ENCODE measurements around the gene APPL2.

- TF ChIP-seq CTCF (IDR thresholded peaks at IDR 0.05) (no peak), POLR2A (IDR thresholded peaks at IDR 0.05) (no peak), EP300 (IDR thresholded peaks at IDR 0.05) (no peak)
Observed at GRCh38 chr12:105201299-105201698, 34.7 kb downstream of the APPL2 start.

All from tibial nerve (tissue), 4 donors.